SK-N-SH treated with all-trans-retinoic acid at 6 μM for 48 hours (cell line): Measurements from ENCODE around the gene MYLK.

Experiments used
- ARNTL ChIP-seq: fragments of 450-650 bp; formaldehyde crosslinking; IDR thresholded peaks from 2 replicates; pipeline ENCODE4 v1.5.0; 2020; ENCODE audit warnings: low read depth, mild to moderate bottlenecking, moderate library complexity, borderline replicate concordance
- ESRRG ChIP-seq: fragments of 250-450 bp; sonication (Bioruptor Pico); IDR thresholded peaks from 2 replicates; pipeline ENCODE4 v1.6.1; 2021; ENCODE audit warnings: mild to moderate bottlenecking
- OSR1 ChIP-seq: fragments of 250-450 bp; sonication (Bioruptor Pico); IDR thresholded peaks from 2 replicates; pipeline ENCODE4 v1.8.0; 2022; ENCODE audit warnings: moderate library complexity, mild to moderate bottlenecking, inconsistent platforms
- PATZ1 ChIP-seq: fragments of 250-450 bp; sonication (Bioruptor Pico); IDR thresholded peaks from 2 replicates; pipeline ENCODE4 v1.8.0; 2020; ENCODE audit warnings: mild to moderate bottlenecking, moderate library complexity, borderline replicate concordance
- POU6F1 ChIP-seq: fragments of 250-450 bp; sonication (Bioruptor Pico); IDR thresholded peaks from 2 replicates; pipeline ENCODE4 v1.8.0; 2021; ENCODE audit warnings: low read depth, mild to moderate bottlenecking, moderate library complexity, borderline replicate concordance
- RARB ChIP-seq: fragments of 250-450 bp; sonication (Bioruptor Pico); IDR thresholded peaks from 2 replicates; pipeline ENCODE4 v1.8.0; 2021; ENCODE audit warnings: mild to moderate bottlenecking, moderate library complexity
- TCF4 ChIP-seq: fragments of 250-450 bp; sonication (Bioruptor Pico); IDR thresholded peaks from 2 replicates; pipeline ENCODE4 v1.8.0; 2021; ENCODE audit warnings: mild to moderate bottlenecking, moderate library complexity, borderline replicate concordance
- ZFP30 ChIP-seq: fragments of 450-650 bp; formaldehyde crosslinking; IDR thresholded peaks from 2 replicates; pipeline ENCODE4 v1.5.0; 2022; ENCODE audit warnings: mild to moderate bottlenecking, moderate library complexity

- no peak for TF ChIP-seq OSR1 (CRISPR knock-in tag)
- TF ChIP-seq ZFP30 (CRISPR knock-in tag), result no peak
- no peak for TF ChIP-seq TCF4 (CRISPR knock-in tag)
- TF ChIP-seq ESRRG, result no peak
- no peak for TF ChIP-seq POU6F1 (CRISPR knock-in tag)
- no peak for TF ChIP-seq PATZ1
- no peak for TF ChIP-seq ARNTL (CRISPR knock-in tag)
- no peak for TF ChIP-seq RARB (CRISPR knock-in tag)
Observed at GRCh38 chr3:123774474-123774873, 109.7 kb downstream of the MYLK start.
